Measurements from ENCODE around the gene NDST1.

Gene NDST1

DNA sequence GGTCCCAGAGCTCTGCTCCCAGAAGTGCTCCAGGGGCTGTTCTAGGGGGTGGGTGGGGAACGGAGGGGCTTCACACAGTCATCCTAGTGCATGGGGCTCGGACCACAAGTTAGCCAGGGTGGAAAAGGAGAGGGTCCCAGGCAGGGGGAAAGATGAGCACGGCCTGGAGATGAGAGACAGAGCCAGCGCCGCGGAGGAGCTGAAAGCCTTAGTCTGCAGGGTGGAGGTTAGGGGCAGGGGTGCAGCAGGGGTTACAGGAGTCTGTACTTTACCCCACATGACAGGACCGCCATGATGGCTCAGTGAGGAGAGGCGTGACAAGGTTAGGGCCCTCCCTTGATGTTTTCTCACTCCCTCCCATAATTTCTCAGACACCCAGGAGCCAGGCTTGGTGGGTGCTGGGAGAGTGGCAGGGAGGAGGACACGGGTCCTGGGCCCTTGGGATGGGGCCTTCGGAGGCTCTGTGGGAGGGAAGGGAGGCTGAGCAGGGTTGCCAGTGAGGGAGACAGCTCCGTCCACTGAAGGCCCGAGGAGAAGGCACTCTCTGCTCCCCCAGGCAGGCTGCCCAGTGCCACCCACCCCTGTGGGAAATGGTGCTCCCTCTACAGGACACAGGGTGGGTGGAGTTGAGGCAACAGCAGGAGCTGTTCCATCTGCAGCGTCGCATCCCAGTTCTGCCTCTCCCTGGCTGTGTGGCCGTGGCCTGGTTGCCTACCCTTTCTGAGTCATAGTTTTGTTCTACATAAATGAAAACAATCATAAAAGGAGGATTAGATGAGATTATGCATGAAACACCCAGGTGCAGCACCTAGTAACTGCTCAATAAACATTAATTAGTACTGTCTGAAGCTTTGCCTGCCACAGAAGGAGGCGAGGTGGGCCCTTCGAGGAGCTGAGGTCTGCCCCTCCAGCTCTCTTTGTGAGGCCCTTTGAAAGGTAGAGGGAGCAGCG, 66.2 kb downstream of the NDST1 start:
- DNase-seq, result no peak

- DNase-seq, result no peak
These were observed 67.1 kb downstream of the NDST1 start for GRCh38 chr5:150574818-150575547.

DNA sequence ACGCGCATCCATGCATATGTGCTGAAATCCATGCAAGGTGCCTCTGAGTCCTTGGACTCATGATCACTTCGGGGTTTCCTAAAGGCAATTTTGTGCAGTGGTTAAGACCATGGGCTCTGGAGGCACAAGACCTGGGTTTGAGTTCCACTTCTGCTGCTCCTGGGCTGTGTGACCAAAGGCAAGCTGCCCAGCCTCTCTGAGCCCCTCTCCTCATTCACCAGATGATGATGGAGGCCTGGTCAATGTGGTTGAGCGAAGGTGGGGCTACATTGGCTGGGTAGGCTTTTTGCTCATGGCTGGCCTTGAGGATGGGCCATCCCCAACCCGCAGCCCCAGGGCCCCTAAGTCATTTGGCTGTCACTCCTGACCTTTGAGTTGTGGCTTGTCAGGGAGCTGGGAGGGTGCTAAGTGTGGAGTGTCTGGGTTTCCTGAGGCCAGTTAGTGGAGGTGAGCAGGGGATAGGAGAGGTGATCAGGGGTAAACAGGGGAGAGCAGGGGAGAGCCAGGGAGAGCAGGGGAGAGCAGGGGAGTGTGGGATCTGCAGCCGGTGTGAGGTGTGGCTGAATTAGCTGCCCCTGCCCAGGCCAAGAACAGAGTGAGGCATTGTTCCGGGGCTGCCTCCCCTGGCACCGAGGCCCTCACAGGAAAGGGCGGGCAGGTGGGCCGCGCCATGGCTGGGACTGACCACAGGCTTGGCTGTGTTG, 68.0 kb downstream of the NDST1 start:
- no peak for DNase-seq

DNA sequence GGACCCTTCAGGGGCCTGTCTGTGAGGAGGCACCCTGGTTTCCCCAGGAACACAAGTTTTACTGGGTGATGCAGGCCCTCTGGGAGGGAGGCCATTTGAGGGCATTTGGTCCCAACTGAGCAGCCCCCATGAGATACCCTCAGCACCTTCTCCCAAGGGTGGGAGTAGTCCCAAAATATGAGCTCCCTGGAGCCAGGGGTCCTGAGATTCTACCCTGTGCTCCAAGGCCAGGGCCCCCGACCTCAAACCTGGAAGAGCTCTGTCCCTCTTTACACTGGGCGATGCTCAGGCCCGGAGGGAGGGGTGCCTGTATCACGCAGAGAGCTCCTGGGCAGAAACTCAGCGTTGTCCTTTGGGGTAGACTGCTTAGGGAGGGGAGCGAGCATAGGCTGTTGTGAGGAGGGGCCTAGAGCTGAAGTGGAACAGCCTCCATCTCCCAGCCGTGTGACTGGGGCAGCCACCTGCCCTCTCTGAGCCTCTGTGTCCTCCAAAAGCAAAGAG, 68.6 kb downstream of the NDST1 start:
- DNase-seq, result no peak

GRCh38 chr5:150577378-150578139, 69.6 kb downstream of the NDST1 start:
- DNase-seq, result no peak

DNA sequence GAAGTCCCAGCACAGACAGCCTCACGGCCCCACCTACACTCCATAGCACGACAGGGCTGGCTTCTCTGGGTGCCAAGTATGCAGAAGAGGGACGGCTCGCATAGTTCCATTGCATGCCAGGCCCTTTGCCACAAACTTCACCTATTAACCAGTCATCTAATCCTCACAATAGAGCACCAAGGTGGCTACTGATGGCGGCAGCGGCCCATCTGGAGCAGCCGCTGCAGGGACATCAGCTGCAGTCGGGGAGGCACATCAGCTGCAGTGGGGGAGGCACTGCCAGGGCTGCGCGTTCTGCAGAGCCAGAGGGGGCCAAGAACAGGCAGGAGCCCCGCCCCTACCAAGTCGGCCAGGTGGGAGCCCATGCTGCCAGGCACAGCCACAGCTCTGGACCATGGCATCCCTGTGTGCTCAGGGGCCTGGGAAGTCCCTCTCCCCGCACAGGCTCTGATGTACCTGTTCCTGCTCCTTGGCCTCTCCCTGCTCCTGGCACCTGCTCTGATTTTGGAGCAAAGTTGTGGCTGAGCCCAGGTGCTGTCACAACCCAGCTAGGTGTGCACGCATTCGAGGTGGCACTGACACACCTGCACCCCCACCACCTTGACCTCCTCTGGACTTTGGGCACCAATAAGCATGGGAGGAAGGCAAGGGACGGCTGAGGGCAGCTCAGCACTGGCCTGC, 71.0 kb downstream of the NDST1 start:
- no peak for DNase-seq

DNA sequence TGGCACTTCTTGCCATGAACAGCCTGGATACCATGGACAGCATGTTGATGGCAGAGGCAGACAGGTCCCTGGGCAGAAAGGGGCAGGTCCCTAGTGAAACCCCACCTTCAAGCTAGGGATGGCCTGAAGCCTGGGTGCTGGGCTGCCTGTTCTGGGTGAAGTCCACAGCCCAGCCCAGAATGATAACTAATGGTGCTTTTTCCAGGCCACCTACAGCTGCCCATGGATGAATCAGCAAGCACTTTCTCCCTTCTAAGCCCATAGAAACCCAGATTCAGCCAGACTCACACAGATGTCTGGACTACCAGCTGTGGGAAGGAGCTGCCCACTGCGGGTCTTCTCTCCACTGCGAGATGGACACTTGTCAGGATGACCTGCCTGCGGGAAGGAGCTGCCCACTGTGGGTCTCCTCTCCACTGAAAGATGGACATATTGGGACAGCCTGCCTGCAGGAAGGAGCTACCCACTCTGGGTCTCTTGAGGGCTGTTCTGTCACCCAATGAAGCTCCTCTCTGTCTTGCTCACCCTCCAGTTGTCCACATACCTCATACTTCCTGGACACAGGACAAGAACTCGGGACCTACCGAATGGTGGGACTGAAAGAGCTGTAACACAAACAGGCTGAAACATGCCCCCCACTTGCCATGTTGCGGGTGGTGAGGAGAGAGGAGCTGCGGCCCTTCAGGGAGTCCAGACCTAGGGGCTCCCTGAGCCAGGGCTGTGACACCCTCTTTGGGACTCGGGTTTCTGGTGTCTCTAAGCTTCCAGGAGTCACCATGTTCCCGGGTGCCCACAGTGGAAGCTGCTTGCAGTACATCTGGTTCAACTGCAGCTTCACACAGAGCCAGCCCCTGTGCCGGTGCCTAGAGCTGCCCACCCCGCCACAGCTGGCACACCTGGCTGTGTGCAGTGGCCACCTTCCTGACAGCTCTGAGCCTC, 71.8 kb downstream of the NDST1 start:
- no peak for DNase-seq

GRCh38 chr5:150580917-150581316, 73.0 kb downstream of the NDST1 start:
- DNase-seq, result no peak

GRCh38 chr5:150582241-150583109, 74.5 kb downstream of the NDST1 start:
- DNase-seq, result no peak

DNA sequence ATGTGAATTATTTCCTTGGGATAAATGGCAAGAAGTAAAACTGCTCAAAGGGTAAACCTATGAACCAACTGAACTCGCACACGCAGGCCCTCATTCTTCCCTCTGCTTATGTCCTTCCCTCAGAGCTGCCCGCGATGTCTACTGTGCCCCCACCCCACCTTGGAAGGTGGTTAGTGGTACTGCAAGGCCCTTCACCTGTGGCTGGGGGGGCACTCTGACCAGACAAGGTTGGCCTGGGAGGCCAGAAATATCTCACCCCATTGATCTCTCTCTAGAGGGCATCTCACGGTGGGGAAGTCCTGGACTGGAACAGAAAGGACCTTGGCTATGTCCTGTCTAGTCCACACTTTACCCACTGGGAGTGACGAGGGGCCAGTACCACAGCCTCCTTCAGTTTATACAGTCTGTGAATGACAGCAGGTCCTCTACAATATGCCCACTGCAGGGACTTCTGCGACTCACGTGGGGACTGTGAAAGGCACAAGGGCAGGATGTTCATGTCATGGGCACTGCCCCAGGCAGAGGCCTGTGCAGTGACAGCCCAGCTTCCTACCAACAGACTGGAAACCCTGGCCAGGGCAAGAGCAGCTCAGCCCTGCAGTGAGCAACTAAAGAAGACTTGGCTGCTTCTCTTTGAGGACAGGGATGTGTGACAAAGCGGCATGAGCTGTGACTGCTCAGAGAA, 75.8 kb downstream of the NDST1 start:
- no peak for DNase-seq

- no peak for DNase-seq
These were observed 76.8 kb downstream of the NDST1 start for GRCh38 chr5:150584556-150585335.

DNA sequence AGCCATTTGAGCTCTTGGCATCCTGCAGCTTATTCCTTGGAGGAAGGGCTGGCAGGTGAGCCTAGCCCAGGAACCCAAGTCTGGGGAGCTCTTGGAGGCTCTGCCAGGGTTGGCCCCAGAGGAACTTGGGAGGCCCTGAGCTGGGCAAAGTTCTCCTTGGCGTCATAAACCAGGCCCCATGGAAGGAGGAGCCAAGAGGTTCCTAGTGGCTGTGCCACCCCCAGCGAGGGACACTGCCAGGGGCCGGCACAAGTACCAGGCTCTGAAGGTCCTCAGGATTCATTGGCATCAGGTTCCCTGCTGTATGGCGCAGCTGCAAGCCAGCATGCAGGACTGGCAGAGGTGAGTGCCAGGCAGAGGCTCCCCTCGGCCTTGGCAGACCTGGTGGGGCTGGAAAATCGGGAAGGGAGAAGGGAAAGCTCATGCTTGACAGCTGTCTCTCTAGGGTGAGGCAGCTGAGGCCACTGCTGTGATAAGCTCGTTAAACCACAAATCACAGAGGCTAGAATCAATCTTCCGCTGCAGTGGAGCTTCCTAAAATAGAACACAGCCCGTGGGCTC, 77.9 kb downstream of the NDST1 start:
- no peak for DNase-seq

GRCh38 chr5:150587016-150587415, 79.1 kb downstream of the NDST1 start:
- no peak for DNase-seq

- DNase-seq, result no peak
These were observed 80.1 kb downstream of the NDST1 start for GRCh38 chr5:150587856-150588595.

GRCh38 chr5:150588596-150588890, 80.6 kb downstream of the NDST1 start:
- DNase-seq, result no peak

GRCh38 chr5:150589862-150590601, 82.1 kb downstream of the NDST1 start:
- DNase-seq, result no peak
